Mammary epithelial cell (primary cell): ENCODE data around the gene SLC43A2.

ENCODE experiments used
- EZH2 ChIP-seq: IDR thresholded peaks from 2 replicates; pipeline ENCODE4 v1.6.1; 2012; ENCODE audit warnings: low read length, inconsistent platforms, borderline replicate concordance
- TF ChIP-seq, protein P1 (sequence below), 2 donors: IDR thresholded peaks in 1 of 2; conservative IDR thresholded peaks in 1 of 2; 2 replicates each; pipeline ENCODE4 v1.5.1; 2011 to 2012; ENCODE audit warnings: inconsistent platforms in 2 of 2, low read length in 2 of 2, mild to moderate bottlenecking in 2 of 2, control low read depth in 1 of 2, low read depth in 1 of 2; ENCODE audit not compliant: insufficient read depth in 1 of 2; ENCODE audit errors: extremely low read depth in 1 of 2

DNA sequence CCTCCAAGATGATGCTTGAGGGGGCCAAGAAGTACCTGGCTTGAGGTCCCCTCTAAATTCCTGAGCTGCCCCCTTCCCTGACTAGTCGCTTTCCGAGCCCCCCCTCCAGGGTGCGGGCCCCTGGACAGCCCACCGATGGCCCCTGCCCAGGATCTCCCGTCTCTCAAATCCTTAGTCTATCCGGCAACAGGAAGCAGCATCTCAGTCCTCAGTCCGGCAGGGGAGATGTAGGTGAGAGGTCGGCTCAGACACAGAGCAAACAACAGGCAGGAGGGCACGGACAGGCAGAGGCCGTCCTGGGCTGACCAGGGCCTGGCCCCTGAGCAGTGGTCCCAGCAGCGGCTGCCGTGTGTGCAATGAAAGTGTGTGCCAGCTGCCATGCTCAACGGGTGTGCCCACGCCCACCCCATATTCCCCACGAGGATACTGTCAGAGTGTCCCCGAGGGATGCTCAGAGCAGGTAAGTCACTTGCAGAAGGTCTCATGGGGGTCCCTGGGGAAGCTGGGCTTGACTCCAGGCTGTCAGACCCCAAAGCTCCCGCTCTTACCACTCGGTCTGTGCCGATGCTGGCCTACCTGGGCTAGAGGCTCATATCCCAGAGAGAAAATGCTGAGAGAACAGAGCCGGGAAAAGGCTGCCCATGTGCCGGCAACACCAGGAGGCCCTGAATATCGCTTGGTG is 7.2 kb downstream of the SLC43A2 start:
- TF ChIP-seq, protein P1, sequence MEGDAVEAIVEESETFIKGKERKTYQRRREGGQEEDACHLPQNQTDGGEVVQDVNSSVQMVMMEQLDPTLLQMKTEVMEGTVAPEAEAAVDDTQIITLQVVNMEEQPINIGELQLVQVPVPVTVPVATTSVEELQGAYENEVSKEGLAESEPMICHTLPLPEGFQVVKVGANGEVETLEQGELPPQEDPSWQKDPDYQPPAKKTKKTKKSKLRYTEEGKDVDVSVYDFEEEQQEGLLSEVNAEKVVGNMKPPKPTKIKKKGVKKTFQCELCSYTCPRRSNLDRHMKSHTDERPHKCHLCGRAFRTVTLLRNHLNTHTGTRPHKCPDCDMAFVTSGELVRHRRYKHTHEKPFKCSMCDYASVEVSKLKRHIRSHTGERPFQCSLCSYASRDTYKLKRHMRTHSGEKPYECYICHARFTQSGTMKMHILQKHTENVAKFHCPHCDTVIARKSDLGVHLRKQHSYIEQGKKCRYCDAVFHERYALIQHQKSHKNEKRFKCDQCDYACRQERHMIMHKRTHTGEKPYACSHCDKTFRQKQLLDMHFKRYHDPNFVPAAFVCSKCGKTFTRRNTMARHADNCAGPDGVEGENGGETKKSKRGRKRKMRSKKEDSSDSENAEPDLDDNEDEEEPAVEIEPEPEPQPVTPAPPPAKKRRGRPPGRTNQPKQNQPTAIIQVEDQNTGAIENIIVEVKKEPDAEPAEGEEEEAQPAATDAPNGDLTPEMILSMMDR (conservative IDR thresholded peaks at IDR 0.05 in 1 of 2, IDR thresholded peaks at IDR 0.05 in 1 of 2; ENCODE audit: extremely low read depth in 1 of 2, insufficient read depth in 1 of 2, low read depth in 1 of 2, low read length in 2 of 2): no peak
- TF ChIP-seq EZH2: no peak
